ENCODE data around the gene AGTR1.

DNA sequence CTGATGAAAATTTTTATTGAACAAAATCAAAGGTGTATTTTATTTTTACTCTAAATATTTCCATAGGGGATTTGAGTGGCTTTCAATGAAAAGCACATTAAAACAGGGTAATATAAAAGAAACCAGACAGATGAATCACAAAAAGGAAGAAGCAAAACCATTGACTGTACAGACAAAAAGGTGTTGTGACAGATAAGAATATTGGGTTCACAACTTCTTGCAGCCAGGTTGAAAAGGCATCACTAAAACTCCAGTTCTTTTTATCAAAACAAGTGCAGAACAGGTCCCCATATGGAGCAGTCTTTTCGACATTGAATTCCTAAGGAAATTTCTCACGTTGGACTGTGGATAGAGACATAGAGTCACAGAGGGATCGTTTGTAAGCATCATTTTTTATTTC lies 53.8 kb downstream of the AGTR1 start:
- TF ChIP-seq, protein P1, sequence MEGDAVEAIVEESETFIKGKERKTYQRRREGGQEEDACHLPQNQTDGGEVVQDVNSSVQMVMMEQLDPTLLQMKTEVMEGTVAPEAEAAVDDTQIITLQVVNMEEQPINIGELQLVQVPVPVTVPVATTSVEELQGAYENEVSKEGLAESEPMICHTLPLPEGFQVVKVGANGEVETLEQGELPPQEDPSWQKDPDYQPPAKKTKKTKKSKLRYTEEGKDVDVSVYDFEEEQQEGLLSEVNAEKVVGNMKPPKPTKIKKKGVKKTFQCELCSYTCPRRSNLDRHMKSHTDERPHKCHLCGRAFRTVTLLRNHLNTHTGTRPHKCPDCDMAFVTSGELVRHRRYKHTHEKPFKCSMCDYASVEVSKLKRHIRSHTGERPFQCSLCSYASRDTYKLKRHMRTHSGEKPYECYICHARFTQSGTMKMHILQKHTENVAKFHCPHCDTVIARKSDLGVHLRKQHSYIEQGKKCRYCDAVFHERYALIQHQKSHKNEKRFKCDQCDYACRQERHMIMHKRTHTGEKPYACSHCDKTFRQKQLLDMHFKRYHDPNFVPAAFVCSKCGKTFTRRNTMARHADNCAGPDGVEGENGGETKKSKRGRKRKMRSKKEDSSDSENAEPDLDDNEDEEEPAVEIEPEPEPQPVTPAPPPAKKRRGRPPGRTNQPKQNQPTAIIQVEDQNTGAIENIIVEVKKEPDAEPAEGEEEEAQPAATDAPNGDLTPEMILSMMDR (IDR thresholded peaks at IDR 0.05; ENCODE audit: low read depth, low read length, poor library complexity, severe bottlenecking), result no peak
- TF ChIP-seq EZH2phosphoT487 (IDR thresholded peaks at IDR 0.05; ENCODE audit: borderline replicate concordance, low read length), result no peak

Measured in DOHH2 (cell line).